Measurements from ENCODE around the gene AGPAT3.
"Not testable (repeated sequence)": the region's sequence is repeated elsewhere in the genome, so short reads cannot be mapped to it uniquely, and the experiment has no call there.

Gene AGPAT3

DNA sequence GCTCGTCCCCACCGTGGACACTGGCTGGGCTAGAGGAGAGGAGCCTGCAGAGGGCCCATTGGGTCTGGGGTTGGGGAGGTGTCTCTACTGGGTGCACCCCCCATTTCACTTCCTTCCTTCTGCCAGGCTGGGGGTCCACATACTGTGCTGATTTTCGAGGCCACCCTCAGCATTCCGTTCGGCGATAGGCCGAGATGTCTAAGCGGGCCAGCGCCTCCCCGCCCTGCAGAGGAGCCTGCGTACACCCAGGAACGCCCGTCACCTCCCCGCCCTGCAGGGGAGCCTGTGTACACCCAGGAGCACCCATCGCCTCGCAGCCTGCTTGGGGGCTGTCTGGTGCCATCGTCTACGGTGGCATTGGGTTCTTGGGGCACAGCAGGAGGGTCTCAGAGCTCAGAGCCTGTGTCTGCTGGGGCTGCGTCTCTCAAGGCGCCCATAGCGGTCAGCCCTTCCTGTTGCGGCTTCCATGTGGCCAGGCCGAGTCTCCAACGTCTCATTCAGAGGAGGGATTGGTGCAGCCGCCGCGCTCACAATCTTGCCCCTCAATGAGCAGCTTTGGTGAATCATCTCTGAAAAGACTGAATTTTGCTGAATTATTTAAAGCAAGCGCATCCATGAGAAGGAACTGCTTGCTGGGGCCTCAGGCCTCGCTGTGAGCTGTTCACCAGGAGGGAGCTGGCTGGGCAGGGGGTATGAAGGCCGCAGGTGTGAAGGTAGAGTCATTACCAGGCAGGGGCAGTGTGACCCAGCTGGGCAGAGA, 30.7 kb upstream of the AGPAT3 start:
- DNase-seq (ENCODE audit: low read depth, low spot score) = no peak

GRCh38 chr21:43835050-43835449, 30.0 kb upstream of the AGPAT3 start:
- DNase-seq (ENCODE audit: low read depth, low spot score) = no peak

DNA sequence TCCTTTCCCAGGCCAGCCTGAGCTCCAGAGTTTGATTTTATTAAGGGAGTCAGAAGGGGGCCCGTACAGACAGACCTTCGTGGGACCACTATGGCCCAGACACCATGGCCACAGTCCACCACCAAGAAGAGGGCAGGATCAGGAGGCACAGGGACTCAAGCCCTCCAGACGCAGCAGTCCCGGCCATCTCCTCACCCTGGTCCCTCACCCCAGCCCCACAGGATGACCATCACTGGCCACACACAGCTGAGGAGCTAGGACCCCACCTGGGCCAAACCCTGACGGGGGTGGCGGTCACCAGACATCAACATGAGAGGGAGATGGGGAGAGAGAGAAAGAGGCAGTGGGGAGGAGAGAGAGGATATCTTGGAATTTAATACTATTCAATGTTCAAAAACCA, 29.2 kb upstream of the AGPAT3 start:
- DNase-seq (ENCODE audit: low read depth, low spot score) = no peak

- DNase-seq (ENCODE audit: low read depth, low spot score) = no peak
Observed at GRCh38 chr21:43836616-43837015, 28.4 kb upstream of the AGPAT3 start.

DNA sequence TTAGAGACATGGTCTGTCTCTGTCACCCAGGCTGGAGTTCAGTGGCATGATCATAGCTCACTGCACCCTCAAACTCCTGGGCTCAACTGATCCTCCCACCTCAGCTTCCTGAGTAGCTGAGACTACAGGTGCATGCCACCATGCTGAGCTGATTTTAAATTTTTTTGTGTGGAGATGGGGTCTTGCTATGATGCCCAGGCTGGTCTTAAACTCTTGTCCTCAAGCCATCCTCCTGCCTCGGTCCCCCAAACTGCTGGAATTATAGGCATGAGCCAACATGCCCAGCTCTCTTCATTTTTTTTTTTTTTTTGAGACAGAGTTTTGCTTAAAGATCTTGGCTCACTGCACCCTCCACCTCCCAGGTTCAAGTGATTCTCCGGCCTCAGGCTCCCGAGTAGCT, 24.8 kb upstream of the AGPAT3 start:
- DNase-seq (ENCODE audit: low read depth, low spot score) = no peak

- no peak for DNase-seq (ENCODE audit: low read depth, low spot score)
Observed at GRCh38 chr21:43842742-43843141, 22.3 kb upstream of the AGPAT3 start.

GRCh38 chr21:43844906-43845305, 20.1 kb upstream of the AGPAT3 start:
- DNase-seq (ENCODE audit: low read depth, low spot score) = not testable (repeated sequence)

GRCh38 chr21:43845386-43845785, 19.6 kb upstream of the AGPAT3 start:
- DNase-seq (ENCODE audit: low read depth, low spot score) = no peak

DNA sequence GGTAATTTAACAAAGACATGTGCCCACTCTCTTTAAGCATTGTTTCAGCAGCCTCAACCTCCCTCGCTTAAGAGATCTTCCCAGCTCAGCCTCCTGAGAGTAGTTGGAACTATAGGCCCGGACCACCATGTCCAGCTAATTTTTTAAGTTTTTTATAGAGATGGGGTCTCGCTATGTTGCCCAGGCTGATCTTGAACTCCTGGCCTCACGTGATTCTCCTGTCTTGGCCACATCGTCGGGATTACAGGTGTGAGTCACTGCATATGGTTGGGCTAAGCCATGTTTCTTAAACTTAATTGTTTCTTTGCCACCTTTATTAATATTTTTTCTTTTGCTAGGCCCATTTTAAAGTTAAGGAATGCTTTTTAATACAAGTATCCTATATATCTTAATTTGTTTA, 18.6 kb upstream of the AGPAT3 start:
- DNase-seq (ENCODE audit: low read depth, low spot score) = no peak

GRCh38 chr21:43847301-43847700, 17.7 kb upstream of the AGPAT3 start:
- no peak for DNase-seq (ENCODE audit: low read depth, low spot score)

DNA sequence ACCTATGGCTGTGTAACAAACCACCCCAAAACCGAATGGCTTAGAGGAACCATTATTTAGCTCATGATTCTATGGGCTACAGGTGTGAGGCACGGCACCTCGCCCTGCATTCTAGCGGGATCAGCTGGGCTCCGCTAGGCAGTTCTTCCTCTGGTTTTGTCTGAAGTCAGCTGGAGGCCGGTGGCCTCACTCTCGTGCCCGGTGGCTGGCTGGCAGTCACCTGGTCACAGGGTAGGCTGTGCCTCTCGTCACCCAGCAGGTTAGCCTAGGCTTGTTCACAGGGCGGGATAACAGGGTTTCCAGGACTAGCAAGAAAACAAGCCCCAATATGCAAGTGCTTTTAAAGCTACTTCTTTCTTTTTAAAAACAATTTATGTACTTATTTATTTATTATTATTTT, 16.3 kb upstream of the AGPAT3 start:
- DNase-seq (ENCODE audit: low read depth, low spot score) = no peak

- no peak for DNase-seq (ENCODE audit: low read depth, low spot score)
Observed at GRCh38 chr21:43849532-43850299, 15.3 kb upstream of the AGPAT3 start.

- DNase-seq (ENCODE audit: low read depth, low spot score) = no peak
Observed at GRCh38 chr21:43850728-43851295, 14.2 kb upstream of the AGPAT3 start.

DNA sequence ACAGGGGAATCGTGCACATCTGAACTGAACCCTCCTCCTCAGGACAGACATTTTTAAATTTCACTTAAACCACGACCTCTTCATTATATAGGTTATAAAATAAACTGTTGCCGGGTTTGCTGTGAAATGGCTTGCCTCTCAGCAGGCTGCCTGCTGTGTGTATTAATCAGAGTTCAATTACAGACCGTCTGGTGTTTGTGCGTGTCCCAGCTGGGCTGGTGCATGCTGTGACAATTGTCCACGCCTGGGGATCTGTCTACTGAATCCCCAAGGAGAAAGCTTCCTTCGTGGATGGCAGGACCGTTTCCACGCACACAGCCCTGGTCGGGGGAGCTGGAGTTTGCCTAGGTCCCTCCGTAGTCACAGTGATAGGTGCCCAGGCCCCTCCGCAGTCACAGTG, 13.4 kb upstream of the AGPAT3 start:
- no peak for DNase-seq (ENCODE audit: low read depth, low spot score)

GRCh38 chr21:43853851-43854772, 10.9 kb upstream of the AGPAT3 start:
- DNase-seq (ENCODE audit: low read depth, low spot score) = no peak

GRCh38 chr21:43854773-43855633, 10.0 kb upstream of the AGPAT3 start:
- no peak for DNase-seq (ENCODE audit: low read depth, low spot score)

- no peak for DNase-seq (ENCODE audit: low read depth, low spot score)
Observed at GRCh38 chr21:43855955-43856354, 9.1 kb upstream of the AGPAT3 start.

- DNase-seq (ENCODE audit: low read depth, low spot score) = no peak
Observed at GRCh38 chr21:43858806-43859648, 6.0 kb upstream of the AGPAT3 start.

GRCh38 chr21:43859747-43860214, 5.2 kb upstream of the AGPAT3 start:
- DNase-seq (ENCODE audit: low read depth, low spot score) = no peak

GRCh38 chr21:43861706-43862105, 3.3 kb upstream of the AGPAT3 start:
- no peak for DNase-seq (ENCODE audit: low read depth, low spot score)

All from smooth muscle cell of the brain vasculature (primary cell).